HepG2 (cell line): ENCODE measurements around the gene SH3YL1. TPM values are rescaled to one million over a fixed set of nuclear protein-coding genes. Genes with fewer than 3 reads are reported as not detected.

ENCODE experiments used
- DMAP1 ChIP-seq: IDR thresholded peaks from 2 replicates; pipeline ENCODE4 v1.6.1; 2016
- KDM1A ChIP-seq: IDR thresholded peaks from 2 replicates; pipeline ENCODE4 v1.6.1; 2016; ENCODE audit warnings: missing compliant biosample characterization
- MAF1 ChIP-seq: sonication (generic); formaldehyde crosslinking; IDR thresholded peaks from 2 replicates; pipeline ENCODE4 v1.5.0; 2020; ENCODE audit warnings: missing genetic modification reagents, borderline replicate concordance
- MAFK ChIP-seq, 2 experiments: IDR thresholded peaks in 1 of 2; conservative IDR thresholded peaks in 1 of 2; 2 replicates each; pipeline ENCODE4 v1.6.1; 2011; ENCODE audit warnings: improper control_type of control experiment in 2 of 2, low read length in 2 of 2
- MED8 ChIP-seq: sonication (generic); formaldehyde crosslinking; IDR thresholded peaks from 2 replicates; pipeline ENCODE4 v1.8.1; 2023; ENCODE audit warnings: mild to moderate bottlenecking, missing genetic modification reagents; ENCODE audit not compliant: insufficient replicate concordance
- RFX3 ChIP-seq: IDR thresholded peaks from 2 replicates; pipeline ENCODE4 v1.6.1; 2016; ENCODE audit warnings: missing biosample characterization, missing genetic modification reagents
- SUZ12 ChIP-seq: fragments of 150-350 bp; IDR thresholded peaks from 2 replicates; pipeline ENCODE4 v1.6.1; 2014; ENCODE audit warnings: low read depth, low read length
- TCF7L2 ChIP-seq: IDR thresholded peaks from 2 replicates; pipeline ENCODE4 v1.6.1; 2011; ENCODE audit warnings: mild to moderate bottlenecking, low read depth, low read length, moderate library complexity
- THAP9 ChIP-seq: sonication (generic); formaldehyde crosslinking; IDR thresholded peaks from 2 replicates; pipeline ENCODE4; 2020; ENCODE audit warnings: missing genetic modification reagents, mild to moderate bottlenecking, borderline replicate concordance
- ZNF224 ChIP-seq: sonication (generic); formaldehyde crosslinking; IDR thresholded peaks from 2 replicates; pipeline ENCODE4 v1.5.0; 2020; ENCODE audit warnings: mild to moderate bottlenecking, missing genetic modification reagents
- ZNF253 ChIP-seq: sonication (generic); formaldehyde crosslinking; IDR thresholded peaks from 2 replicates; pipeline ENCODE4 v1.8.0; 2022; ENCODE audit warnings: mild to moderate bottlenecking, missing genetic modification reagents, borderline replicate concordance
- ZNF256 ChIP-seq: sonication (generic); formaldehyde crosslinking; conservative IDR thresholded peaks from 2 replicates; pipeline ENCODE4 v1.4.0; 2020; ENCODE audit warnings: missing genetic modification reagents
- ZNF407 ChIP-seq: sonication (generic); formaldehyde crosslinking; IDR thresholded peaks from one replicate; pipeline ENCODE4 v1.5.1; 2020; ENCODE audit warnings: mild to moderate bottlenecking, missing genetic modification reagents; ENCODE audit errors: not compliant biosample characterization
- ZNF530 ChIP-seq: sonication (generic); formaldehyde crosslinking; IDR thresholded peaks from 2 replicates; pipeline ENCODE4 v1.5.0; 2020; ENCODE audit warnings: low read depth, mild to moderate bottlenecking, missing genetic modification reagents
- polyA plus RNA-seq, 8 experiments: library from polyadenylated mRNA; depleted of rRNA in 3 of 8; stranded (reverse) in 7 of 8; unstranded in 1 of 8; fragments of >200 nt; fragmentation: Illumina TruSeq in 4 of 8; extraction: Trizol in 4 of 8; gene quantifications; 2 replicates each; pipeline versions ENCODE4 v1.2.1 to v1.2.3, GENCODE V29; 2011 to 2016; ENCODE audit warnings: low read depth in 4 of 8, missing spikeins in 1 of 8, mixed read lengths in 1 of 8; ENCODE audit not compliant: insufficient read depth in 1 of 8
- total RNA-seq, 5 experiments: library from RNA; depleted of rRNA; stranded (reverse); fragments of >200 nt; fragmentation: Illumina TruSeq; extraction: Trizol; gene quantifications; 2 replicates each; pipeline ENCODE4 v1.2.3, GENCODE V29; 2016; ENCODE audit warnings: low read depth in 1 of 5
- TF ChIP-seq, protein P1 (sequence below): sonication (generic); formaldehyde crosslinking; IDR thresholded peaks from 2 replicates; pipeline ENCODE4 v1.4.0; 2020; ENCODE audit warnings: mild to moderate bottlenecking, missing genetic modification reagents

Gene SH3YL1
- total and polyA plus RNA-seq, 2 of the 13 experiments (the other 11 are each of a cell fraction or from before 2014, with no cell fraction given), result 13.0 to 48.2 TPM

- no peak for TF ChIP-seq ZNF530 (CRISPR knock-in tag)
- TF ChIP-seq SUZ12, result no peak
- TF ChIP-seq ZNF224 (CRISPR knock-in tag), result no peak
- no peak for TF ChIP-seq ZNF253 (CRISPR knock-in tag)
- TF ChIP-seq RFX3 (CRISPR knock-in tag), result no peak
- TF ChIP-seq KDM1A, result no peak; the same call in none of the 2 replicates
- peak; percentile 59 to 62; a peak in 3 of 4 replicates for TF ChIP-seq MAFK (conservative IDR thresholded peaks at IDR 0.05 in 1 of 2, IDR thresholded peaks at IDR 0.05 in 1 of 2; ENCODE audit: low read length in 2 of 2)
- TF ChIP-seq TCF7L2, result peak; percentile 92
- no peak for TF ChIP-seq THAP9
- no peak for TF ChIP-seq ZNF407 (CRISPR knock-in tag)
- TF ChIP-seq ZNF256 (CRISPR knock-in tag), result peak; percentile 36; the same call in 1 of the 2 replicates
- TF ChIP-seq, protein P1, sequence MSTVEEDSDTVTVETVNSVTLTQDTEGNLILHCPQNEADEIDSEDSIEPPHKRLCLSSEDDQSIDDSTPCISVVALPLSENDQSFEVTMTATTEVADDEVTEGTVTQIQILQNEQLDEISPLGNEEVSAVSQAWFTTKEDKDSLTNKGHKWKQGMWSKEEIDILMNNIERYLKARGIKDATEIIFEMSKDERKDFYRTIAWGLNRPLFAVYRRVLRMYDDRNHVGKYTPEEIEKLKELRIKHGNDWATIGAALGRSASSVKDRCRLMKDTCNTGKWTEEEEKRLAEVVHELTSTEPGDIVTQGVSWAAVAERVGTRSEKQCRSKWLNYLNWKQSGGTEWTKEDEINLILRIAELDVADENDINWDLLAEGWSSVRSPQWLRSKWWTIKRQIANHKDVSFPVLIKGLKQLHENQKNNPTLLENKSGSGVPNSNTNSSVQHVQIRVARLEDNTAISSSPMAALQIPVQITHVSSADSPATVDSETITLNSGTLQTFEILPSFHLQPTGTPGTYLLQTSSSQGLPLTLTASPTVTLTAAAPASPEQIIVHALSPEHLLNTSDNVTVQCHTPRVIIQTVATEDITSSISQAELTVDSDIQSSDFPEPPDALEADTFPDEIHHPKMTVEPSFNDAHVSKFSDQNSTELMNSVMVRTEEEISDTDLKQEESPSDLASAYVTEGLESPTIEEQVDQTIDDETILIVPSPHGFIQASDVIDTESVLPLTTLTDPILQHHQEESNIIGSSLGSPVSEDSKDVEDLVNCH (CRISPR knock-in tag), result no peak
- TF ChIP-seq MAF1 (CRISPR knock-in tag), result no peak
- TF ChIP-seq MED8, result peak; percentile 18
- peak; percentile 65; the same call in 1 of the 2 replicates for TF ChIP-seq DMAP1 (CRISPR knock-in tag)
Observed at GRCh38 chr2:175880-176820, 87.7 kb downstream of the SH3YL1 start (continued).
